Smooth muscle cell (in vitro differentiated cells): ENCODE results near the gene MBNL3. TPM values are rescaled to one million over a fixed set of nuclear protein-coding genes. Genes with fewer than 3 reads are reported as not detected.

Source experiments
- DNase-seq: peaks from one replicate; lab custom pipeline; 2025; ENCODE audit not compliant: unreplicated experiment; lab: John Stamatoyannopoulos, UW
- H2AFZ ChIP-seq: fragments of 200-600 bp; sonication (generic); 2 replicates; pipeline ENCODE4 v1.6.0; 2016; ENCODE audit warnings: antibody characterized with exemption, low read depth, mild to moderate bottlenecking
- H3F3A ChIP-seq: fragments of 200-600 bp; sonication (generic); 2 replicates; pipeline ENCODE4 v1.6.0; 2017; ENCODE audit warnings: antibody characterized with exemption, low read depth
- H3K27ac ChIP-seq: fragments of 200-600 bp; sonication (generic); 2 replicates; pipeline ENCODE4 v1.5.1; 2016; ENCODE audit warnings: low read depth, mild to moderate bottlenecking
- H3K27me3 ChIP-seq: fragments of 200-600 bp; sonication (generic); 2 replicates; pipeline ENCODE4 v1.6.1; 2016; ENCODE audit warnings: low read depth, mild to moderate bottlenecking
- H3K36me3 ChIP-seq: fragments of 200-600 bp; sonication (generic); 2 replicates; pipeline ENCODE4 v1.5.1; 2016; ENCODE audit warnings: low read depth
- H3K4me1 ChIP-seq: fragments of 200-600 bp; sonication (generic); 2 replicates; pipeline ENCODE4 v1.5.1; 2016; ENCODE audit warnings: low read depth
- H3K4me2 ChIP-seq: fragments of 200-600 bp; sonication (generic); 2 replicates; pipeline ENCODE4 v1.6.0; 2016; ENCODE audit warnings: mild to moderate bottlenecking
- H3K4me3 ChIP-seq: fragments of 200-600 bp; sonication (generic); 2 replicates; pipeline ENCODE4 v1.5.1; 2016; ENCODE audit warnings: mild to moderate bottlenecking
- H3K79me2 ChIP-seq: fragments of 200-600 bp; sonication (generic); 2 replicates; pipeline ENCODE4 v1.6.0; 2016; ENCODE audit warnings: low read depth, mild to moderate bottlenecking
- H3K9ac ChIP-seq: fragments of 200-600 bp; sonication (generic); 2 replicates; pipeline ENCODE4 v1.6.0; 2016; ENCODE audit warnings: low read depth
- H3K9me3 ChIP-seq: fragments of 200-600 bp; sonication (generic); replicated peaks from 2 replicates; pipeline ENCODE4 v1.5.1; 2016; ENCODE audit warnings: low read depth
- H4K20me1 ChIP-seq: fragments of 200-600 bp; sonication (generic); 2 replicates; pipeline ENCODE4 v1.6.0; 2016; ENCODE audit warnings: low read depth
- WGBS: methylation state at CpG from one replicate; pipeline ENCODE4 v1.1.7; 2016; ENCODE audit warnings: low lambda C conversion rate; 5-methylcytosine and 5-hydroxymethylcytosine counted together
- polyA plus RNA-seq: library from polyadenylated mRNA; unstranded; fragments of >200 nt; fragmentation: Nextera tagmentation; extraction: Ambion mirVana; gene quantifications from 2 replicates; pipeline ENCODE4 v1.2.1, GENCODE V29; 2016
- total RNA-seq: library from RNA; depleted of rRNA; stranded (reverse); fragments of >200 nt; gene quantifications from 2 replicates; pipeline ENCODE4 v1.2.3, GENCODE V29; 2014
- TF ChIP-seq, protein P1 (sequence below): fragments of 200-600 bp; sonication (generic); IDR thresholded peaks from 2 replicates; pipeline ENCODE4 v1.5.1; 2017; ENCODE audit warnings: borderline replicate concordance, mild to moderate bottlenecking, antibody characterized with exemption; ENCODE audit not compliant: insufficient read depth, poor library complexity, severe bottlenecking

Gene MBNL3
- total and polyA plus RNA-seq, 2 experiments from 2014 or later = 15.7 to 49.0 TPM

DNA sequence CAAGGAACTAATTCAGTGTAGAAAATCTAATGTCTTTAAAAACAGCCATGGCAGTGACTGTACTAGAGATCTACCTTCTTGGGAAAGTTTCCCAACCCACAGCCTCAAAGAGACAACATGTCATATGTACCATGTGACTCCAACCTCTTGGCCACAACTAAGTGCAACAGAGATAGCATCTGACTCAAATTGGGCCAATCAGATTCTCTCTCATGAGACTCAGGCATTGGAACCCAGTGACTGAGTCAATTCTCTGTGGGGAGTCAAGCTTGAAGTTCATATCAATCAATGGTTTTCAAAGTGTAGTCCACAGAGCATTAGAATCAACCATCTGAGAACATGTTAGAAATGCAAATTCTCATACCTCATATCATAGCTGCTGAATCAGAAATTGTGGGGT lies 123.3 kb downstream of the MBNL3 start:
- Histone ChIP-seq H3K27ac (no peak overlapping the region), H3K9ac (no peak overlapping the region), H3K36me3 (no peaks in the 10 kb centered on the region), H3K4me1 (no peaks in the 10 kb centered on the region), H2AFZ (no peak overlapping the region), H3K9me3 (no peaks in the 10 kb centered on the region), H3K4me3 (no peak overlapping the region), H4K20me1 (no peaks in the 10 kb centered on the region), H3F3A (no peaks in the 10 kb centered on the region), H3K27me3 (no peaks in the 10 kb centered on the region), H3K4me2 (no peak overlapping the region), H3K79me2 (no peaks in the 10 kb centered on the region)
- TF ChIP-seq, protein P1, sequence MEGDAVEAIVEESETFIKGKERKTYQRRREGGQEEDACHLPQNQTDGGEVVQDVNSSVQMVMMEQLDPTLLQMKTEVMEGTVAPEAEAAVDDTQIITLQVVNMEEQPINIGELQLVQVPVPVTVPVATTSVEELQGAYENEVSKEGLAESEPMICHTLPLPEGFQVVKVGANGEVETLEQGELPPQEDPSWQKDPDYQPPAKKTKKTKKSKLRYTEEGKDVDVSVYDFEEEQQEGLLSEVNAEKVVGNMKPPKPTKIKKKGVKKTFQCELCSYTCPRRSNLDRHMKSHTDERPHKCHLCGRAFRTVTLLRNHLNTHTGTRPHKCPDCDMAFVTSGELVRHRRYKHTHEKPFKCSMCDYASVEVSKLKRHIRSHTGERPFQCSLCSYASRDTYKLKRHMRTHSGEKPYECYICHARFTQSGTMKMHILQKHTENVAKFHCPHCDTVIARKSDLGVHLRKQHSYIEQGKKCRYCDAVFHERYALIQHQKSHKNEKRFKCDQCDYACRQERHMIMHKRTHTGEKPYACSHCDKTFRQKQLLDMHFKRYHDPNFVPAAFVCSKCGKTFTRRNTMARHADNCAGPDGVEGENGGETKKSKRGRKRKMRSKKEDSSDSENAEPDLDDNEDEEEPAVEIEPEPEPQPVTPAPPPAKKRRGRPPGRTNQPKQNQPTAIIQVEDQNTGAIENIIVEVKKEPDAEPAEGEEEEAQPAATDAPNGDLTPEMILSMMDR = no peak
- no peak for DNase-seq

DNA sequence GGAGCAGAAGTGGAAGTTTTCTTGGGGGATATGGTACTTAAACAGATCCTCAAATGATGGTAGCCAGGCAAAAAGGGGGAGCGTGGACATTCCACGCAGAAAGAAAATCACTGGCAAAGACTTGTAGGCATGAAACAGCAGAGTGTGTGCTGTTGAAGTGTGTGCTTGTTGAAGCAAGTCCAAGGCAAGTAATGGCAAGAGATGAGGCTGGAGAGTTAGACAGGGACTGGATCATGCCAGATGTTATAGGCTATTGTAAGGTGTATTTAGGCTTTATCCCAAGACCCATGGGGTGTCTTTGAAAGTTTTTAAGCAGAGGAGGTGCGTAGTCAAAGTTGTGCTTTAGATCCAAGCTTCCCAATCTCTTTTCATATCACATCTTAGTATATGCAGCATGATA lies 124.5 kb downstream of the MBNL3 start:
- Histone ChIP-seq H4K20me1 (no peaks in the 10 kb centered on the region), H3F3A (no peaks in the 10 kb centered on the region), H3K79me2 (no peaks in the 10 kb centered on the region), H3K9ac (no peak overlapping the region), H3K27me3 (no peaks in the 10 kb centered on the region), H2AFZ (no peak overlapping the region), H3K4me1 (no peaks in the 10 kb centered on the region), H3K4me3 (no peak overlapping the region), H3K36me3 (no peaks in the 10 kb centered on the region), H3K27ac (no peak overlapping the region), H3K9me3 (no peaks in the 10 kb centered on the region), H3K4me2 (no peak overlapping the region)
- 79% methylated on average over 3 of the region's 3 CpGs for WGBS
- no peak for DNase-seq
- TF ChIP-seq, protein P1 = no peak

DNA sequence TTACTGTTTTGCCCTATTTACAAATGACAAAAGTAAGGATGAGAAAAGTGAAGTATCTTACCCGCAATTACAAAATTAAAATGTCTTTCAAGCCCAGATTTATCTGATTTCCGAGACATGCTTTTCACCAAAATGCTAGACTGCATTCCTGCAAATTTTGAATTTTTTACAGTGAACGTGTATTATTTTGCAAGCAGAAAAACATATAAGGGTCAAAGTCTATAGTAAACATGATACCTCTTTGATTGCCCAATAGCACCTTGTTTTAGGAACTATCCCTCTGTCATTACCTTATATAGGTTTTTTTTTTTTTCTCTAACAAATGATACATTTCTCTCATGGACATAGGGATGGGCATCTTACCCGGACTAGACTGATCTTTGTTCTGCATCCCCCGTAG lies 135.4 kb downstream of the MBNL3 start:
- no peaks in the 10 kb centered on the region for H3K27me3 ChIP-seq
- H3K79me2 ChIP-seq = no peaks in the 10 kb centered on the region
- H3K9me3 ChIP-seq = no peaks in the 10 kb centered on the region
- DNase-seq = no peak
- H3K9ac ChIP-seq = no peak overlapping the region
- no peak overlapping the region for H3K4me3 ChIP-seq
- H4K20me1 ChIP-seq = no peaks in the 10 kb centered on the region
- 84% methylated on average over 5 of the region's 5 CpGs for WGBS
- no peak overlapping the region for H3K4me2 ChIP-seq
- TF ChIP-seq, protein P1 = no peak
- no peaks in the 10 kb centered on the region for H3K36me3 ChIP-seq
- H2AFZ ChIP-seq = no peak overlapping the region
- no peaks in the 10 kb centered on the region for H3F3A ChIP-seq
- no peaks in the 10 kb centered on the region for H3K4me1 ChIP-seq
- H3K27ac ChIP-seq = no peak overlapping the region

DNA sequence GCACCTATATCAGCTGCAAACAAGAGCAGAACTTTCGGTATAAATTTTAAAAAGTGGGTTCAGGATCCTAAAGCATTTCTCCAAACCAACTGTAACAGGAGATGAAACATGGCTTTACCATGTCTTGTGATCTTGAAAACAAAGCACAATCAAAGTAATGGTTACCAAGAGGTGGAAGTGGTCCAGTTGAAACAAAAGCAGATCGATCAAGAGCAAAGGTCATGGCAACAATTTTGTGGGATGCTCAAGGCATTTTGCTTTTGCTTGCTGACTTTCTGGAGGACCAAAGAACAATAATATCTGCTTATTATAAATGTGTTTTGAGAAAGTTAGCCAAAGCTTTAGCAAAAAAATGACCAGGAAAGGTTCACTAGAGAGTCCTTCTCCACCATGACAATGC lies 152.7 kb downstream of the MBNL3 start:
- H3K79me2 ChIP-seq = no peaks in the 10 kb centered on the region
- peaks cover 5% of the 10 kb centered on the region for H3K9me3 ChIP-seq
- TF ChIP-seq, protein P1 = no peak
- no peaks in the 10 kb centered on the region for H3K4me1 ChIP-seq
- no peak overlapping the region for H3K9ac ChIP-seq
- DNase-seq = no peak
- H3K4me3 ChIP-seq = no peak overlapping the region
- H3K36me3 ChIP-seq = no peaks in the 10 kb centered on the region
- WGBS = 95% methylated on average over 2 of the region's 2 CpGs
- H4K20me1 ChIP-seq = no peaks in the 10 kb centered on the region
- no peaks in the 10 kb centered on the region for H3K27me3 ChIP-seq
- no peak overlapping the region for H3K27ac ChIP-seq
- H2AFZ ChIP-seq = no peak overlapping the region
- H3F3A ChIP-seq = no peaks in the 10 kb centered on the region
- no peak overlapping the region for H3K4me2 ChIP-seq
